ENCODE results near the gene RSRP1. TPM values are rescaled to one million over a fixed set of nuclear protein-coding genes. Genes with fewer than 3 reads are reported as not detected.
"Not testable (repeated sequence)": the region's sequence is repeated elsewhere in the genome, so short reads cannot be mapped to it uniquely, and the experiment has no call there.

RSRP1 gene
- total RNA-seq, 1 donor from 2014 or later, result 99.5 TPM

- no peak for DNase-seq (ENCODE audit: low spot score)
Observed at GRCh38 chr1:25257196-25257595, 9.9 kb upstream of the RSRP1 start.

GRCh38 chr1:25256578-25256965 is 9.3 kb upstream of the RSRP1 start:
- DNase-seq (ENCODE audit: low spot score), result no peak

- no peak for DNase-seq (ENCODE audit: low spot score)
Observed at GRCh38 chr1:25255706-25256577, 8.7 kb upstream of the RSRP1 start.

DNA sequence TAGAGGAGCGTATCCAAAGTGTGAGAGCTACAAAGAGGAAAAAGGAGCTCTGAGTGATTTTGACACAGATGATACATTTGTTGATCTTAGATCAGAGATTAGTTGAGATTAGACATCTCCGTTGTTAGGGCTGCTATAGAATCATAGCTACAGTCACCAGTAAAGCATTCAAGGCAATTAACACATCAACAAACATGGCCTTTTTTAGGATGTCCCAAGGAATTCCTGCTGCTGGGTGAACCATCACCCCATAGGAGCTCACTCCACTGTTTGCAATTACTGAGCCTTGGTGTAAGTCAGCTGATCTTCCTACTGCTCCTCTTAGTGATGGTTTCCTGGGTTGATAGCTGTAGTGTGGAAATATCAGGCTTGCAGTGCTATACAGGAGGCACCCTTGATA is 6.7 kb upstream of the RSRP1 start:
- DNase-seq (ENCODE audit: low spot score), result no peak

- DNase-seq (ENCODE audit: low spot score), result no peak
Observed at GRCh38 chr1:25247829-25248754, 838 bp upstream of the RSRP1 start.

- peak; percentile 55 for DNase-seq (ENCODE audit: low spot score)
Observed at GRCh38 chr1:25246600-25247023, 642 bp downstream of the RSRP1 start.

DNA sequence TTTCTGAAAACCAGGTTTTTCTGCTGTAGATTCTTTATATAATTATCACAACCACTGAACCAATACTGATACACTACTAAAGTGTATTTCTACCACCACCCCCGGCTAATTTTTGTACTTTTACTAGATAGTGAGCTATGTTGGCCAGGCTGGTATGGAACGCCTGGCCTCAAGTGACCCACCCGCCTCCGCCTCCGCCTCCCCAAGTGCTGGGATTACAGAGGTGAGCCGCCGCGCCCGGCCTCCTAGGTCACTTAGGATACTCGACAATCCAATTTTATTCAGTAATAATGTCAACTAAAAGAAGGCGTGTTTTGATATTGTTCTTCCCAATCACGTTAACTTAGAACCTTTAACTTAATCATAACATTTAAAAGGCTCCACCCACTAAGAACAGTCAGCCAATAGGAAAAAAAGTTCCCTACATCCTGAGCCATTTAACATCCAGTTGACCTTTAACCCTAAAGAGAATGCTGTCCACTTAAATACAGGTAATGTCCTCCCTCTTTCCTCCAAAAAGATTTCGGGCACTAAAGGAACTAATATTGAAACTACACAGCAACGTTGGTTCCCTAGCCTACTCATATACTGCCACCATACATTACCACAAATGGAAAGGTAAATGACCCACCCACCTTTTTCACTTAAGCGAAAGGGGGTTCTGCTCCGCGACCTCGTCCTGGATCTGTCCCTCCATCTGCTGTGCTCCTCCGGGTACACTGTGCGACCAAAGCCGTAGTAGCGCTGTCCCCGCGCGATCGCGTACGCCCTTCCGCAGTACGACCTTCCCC is 1.2 kb downstream of the RSRP1 start:
- no peak for DNase-seq (ENCODE audit: low spot score)

GRCh38 chr1:25245393-25245792 is 1.9 kb downstream of the RSRP1 start:
- no peak for DNase-seq (ENCODE audit: low spot score)

DNA sequence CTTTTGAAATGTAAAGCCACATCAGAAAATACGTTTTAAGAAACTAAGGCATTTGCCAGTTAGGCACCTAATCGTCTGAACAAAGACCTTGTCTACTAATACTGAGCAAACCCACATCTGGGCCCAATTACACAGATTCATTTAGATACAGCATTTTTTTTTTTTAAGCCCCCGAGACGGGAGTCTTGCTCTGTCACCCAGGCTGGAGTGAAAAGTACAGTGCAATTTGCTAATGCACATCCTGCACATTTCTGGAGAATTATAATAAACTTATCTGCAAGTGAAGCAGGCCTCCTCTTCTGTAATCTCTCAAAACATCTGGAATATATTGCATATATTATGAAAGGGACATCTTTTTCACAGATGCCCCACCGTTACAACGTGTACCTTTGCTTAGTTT is 3.3 kb downstream of the RSRP1 start:
- no peak for DNase-seq (ENCODE audit: low spot score)

DNA sequence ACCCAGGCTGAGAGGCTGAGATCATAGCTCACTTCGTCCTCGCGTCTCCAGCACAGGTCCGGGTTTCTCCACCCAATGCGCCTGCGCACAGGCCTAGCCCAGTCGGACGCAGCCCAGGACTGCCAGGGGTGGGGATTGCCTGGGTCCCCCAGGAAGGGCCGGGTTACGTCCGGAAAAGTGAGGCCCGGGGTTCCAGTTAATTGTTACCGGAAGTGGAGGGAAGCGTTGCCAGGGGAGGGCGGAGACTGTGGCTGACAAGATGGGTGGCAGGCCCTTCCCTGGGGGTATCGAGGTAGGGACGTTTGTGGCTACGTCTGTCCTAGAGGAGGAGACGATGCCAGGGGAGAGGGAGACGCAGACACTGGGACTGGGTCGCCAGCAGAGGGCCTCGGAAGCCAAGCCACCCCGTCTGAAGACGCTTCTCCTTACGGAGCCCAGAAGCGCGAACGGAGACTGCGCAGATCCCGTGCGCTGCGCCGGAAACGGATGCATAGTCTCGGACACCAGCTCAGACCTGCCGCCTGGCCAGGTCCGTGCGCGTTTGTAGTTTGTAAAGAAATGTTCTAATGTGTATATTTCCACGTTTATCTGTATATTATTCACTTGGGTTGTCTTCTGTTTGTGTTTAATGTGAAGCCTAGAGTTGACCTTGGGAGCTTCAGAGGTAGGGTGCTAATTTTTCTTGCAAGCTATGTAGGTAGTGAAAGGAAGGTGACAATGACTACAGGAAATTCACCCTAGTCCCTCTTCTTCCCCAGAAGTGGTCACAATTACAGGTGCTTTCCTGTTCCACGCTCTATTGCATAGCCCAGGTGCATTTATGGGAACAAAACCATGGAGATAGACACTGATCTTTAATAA is 7.3 kb downstream of the RSRP1 start:
- peak; percentile 95 for DNase-seq (ENCODE audit: low spot score)

DNA sequence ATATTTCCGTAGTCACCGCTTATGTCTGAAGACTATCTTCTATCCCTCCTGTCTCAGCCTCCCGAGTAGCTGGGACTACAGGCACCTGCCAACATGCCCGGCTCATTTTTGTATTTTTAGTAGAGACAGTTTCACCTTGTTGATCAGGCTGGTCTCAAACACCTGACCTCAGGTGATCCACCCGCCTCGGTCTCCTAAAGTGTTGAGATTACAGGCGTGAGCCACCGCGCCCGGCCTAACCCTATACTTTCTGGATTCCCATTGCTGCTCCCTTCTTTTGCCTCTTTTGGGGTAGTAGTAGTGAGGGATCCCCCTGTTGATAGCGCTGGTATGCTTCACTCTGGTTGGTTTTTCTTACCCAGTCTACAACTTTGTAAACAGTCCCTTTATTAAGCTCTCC is 9.2 kb downstream of the RSRP1 start:
- no peak for DNase-seq (ENCODE audit: low spot score)

- DNase-seq (ENCODE audit: low spot score), result not testable (repeated sequence)
Observed at GRCh38 chr1:25236261-25236660, 11.0 kb downstream of the RSRP1 start.

DNA sequence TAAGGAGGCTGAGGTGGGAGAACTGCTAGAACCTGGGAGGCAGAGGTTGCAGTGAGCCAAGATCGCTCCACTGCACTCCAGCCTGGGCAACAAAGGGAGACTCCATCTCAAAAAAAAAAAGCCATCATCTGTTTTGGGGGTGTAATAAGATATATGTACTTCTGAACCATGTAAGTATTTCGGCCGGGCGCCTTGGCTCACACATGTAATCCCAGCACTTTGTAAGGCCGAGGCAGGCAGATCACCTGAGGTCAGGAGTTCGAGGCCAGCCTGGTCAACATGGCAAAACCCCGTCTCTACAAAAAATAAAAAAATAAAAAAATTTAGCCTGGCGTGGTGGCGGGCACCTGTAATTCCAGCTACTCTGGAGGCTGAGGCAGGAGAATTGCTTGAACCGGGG is 11.8 kb downstream of the RSRP1 start:
- not testable (repeated sequence) for DNase-seq (ENCODE audit: low spot score)

DNA sequence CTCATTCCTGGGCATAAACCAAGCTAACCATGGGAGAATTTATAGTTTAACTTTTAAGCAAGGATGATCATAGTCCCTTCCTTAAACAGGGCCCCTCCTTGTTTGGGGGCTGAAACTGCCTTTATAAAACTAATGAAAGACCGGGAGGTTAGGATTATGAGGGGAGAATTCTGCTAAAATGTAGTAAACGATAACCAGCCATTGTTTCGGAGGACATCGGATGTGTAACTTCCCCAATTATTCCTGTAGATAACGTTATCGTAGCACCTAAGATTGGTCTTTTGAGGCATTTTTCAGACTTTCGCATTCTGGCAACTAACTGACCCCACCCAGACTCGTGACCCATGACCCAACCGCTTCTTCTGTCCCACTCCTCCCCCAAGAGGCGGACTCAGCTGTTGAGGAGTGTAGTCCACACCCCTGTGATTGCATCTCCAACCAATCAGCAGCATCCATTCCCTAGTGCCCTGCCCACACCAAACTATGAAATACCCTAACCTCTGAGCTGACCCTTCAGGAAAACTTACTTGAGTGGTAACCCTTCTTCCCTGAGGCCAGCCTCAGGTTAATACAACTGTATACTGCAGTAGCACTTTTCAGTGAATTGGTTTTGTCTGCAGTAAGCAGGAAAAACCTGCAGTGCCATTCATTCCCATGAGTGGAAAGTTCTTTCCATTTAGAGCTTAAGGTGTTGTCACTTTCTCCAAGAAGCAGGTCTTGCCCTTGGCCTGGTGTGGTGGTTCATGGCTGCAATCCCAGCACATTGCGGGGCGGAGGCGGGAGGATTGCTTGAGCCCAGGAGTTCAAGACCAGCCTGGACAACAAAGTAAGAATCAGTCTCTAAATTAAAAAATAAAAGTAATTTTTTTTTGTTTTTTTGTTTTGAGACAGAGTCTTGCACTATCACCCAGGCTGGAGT is 14.1 kb downstream of the RSRP1 start:
- peak; percentile 84 for DNase-seq (ENCODE audit: low spot score)

DNA sequence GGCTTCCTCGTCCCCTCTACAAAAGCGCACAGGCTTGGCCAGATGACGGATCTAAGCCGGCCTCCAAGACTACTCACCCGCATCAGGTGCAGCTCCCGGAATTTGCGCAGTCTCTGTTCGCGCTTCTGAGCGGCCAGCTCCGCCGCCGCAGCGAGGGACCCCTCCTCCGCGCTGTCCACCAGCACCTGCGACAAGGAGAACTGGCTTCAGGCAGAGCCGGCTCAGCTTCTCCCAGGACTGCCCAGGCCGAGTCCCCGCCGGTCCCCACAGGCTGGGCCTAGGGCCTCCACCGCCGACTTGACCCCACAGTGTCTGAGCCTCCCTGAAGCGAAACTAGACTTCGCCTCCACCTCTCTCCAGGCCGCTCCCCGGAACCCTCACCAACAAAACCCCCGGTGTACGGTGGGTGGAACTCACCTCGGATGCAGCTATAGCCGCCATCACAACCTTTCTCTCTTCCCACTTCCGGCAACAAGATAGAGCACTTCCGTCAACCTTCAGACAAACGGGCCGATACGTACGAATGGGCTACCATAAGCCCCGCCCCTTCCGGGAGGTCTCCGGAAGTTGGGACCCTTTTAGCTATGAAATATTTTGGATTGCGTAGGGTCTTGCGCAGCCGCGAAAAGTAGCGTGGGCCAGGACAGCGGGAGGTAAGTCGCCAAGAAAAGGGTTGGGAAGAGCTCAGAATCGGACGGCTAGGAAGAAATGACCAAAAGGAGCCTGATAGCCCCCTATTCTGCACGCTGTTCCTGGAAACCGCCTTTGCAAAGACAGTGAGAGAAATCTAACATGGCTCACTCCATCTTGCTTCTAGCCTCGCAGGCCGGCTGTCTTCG is 15.0 kb downstream of the RSRP1 start, which contains the start of gene SYF2:
TSS of gene SYF2 (minus strand) at position 476 of the 839 bp plus-strand sequence. CDS start at position 441, 35 bp downstream.
- peak; percentile 94 for DNase-seq (ENCODE audit: low spot score)

- DNase-seq (ENCODE audit: low spot score), result no peak
Observed at GRCh38 chr1:25223471-25223870, 23.8 kb downstream of the RSRP1 start.

GRCh38 chr1:25222606-25223005 is 24.6 kb downstream of the RSRP1 start:
- DNase-seq (ENCODE audit: low spot score), result no peak

GRCh38 chr1:25220666-25221065 is 26.6 kb downstream of the RSRP1 start:
- DNase-seq (ENCODE audit: low spot score), result no peak

Measured in ureter (tissue), 1 donor.